DMS53 treated with DMSO at 0.1 percent for 48 hours (cell line): ENCODE results near the gene PTPRM.

Experiments used
- DNase-seq: peaks from one replicate; lab custom pipeline; 2025; ENCODE audit not compliant: unreplicated experiment; lab: John Stamatoyannopoulos, UW

Gene PTPRM

GRCh38 chr18:7598167-7599047, 31.3 kb downstream of the PTPRM start:
- DNase-seq, result no peak

GRCh38 chr18:7600036-7600435, 32.9 kb downstream of the PTPRM start:
- no peak for DNase-seq

GRCh38 chr18:7600528-7601245, 33.6 kb downstream of the PTPRM start:
- no peak for DNase-seq

GRCh38 chr18:7601246-7601615, 34.1 kb downstream of the PTPRM start:
- DNase-seq, result no peak

- DNase-seq, result no peak
Observed at GRCh38 chr18:7601936-7602335, 34.8 kb downstream of the PTPRM start.

- DNase-seq, result no peak
Observed at GRCh38 chr18:7603259-7604000, 36.3 kb downstream of the PTPRM start.

- DNase-seq, result no peak
Observed at GRCh38 chr18:7604361-7604760, 37.2 kb downstream of the PTPRM start.

GRCh38 chr18:7605705-7606104, 38.6 kb downstream of the PTPRM start:
- DNase-seq, result no peak

GRCh38 chr18:7607540-7608173, 40.5 kb downstream of the PTPRM start:
- DNase-seq, result no peak

- DNase-seq, result no peak
Observed at GRCh38 chr18:7608174-7608550, 41.0 kb downstream of the PTPRM start.

- no peak for DNase-seq
Observed at GRCh38 chr18:7608781-7609201, 41.7 kb downstream of the PTPRM start.

GRCh38 chr18:7609617-7610016, 42.5 kb downstream of the PTPRM start:
- no peak for DNase-seq

- DNase-seq, result no peak
Observed at GRCh38 chr18:7614042-7614441, 46.9 kb downstream of the PTPRM start.

- DNase-seq, result no peak
Observed at GRCh38 chr18:7615840-7616239, 48.7 kb downstream of the PTPRM start.

- no peak for DNase-seq
Observed at GRCh38 chr18:7616661-7617060, 49.5 kb downstream of the PTPRM start.

- no peak for DNase-seq
Observed at GRCh38 chr18:7617738-7618422, 50.8 kb downstream of the PTPRM start.

- DNase-seq, result no peak
Observed at GRCh38 chr18:7618891-7619442, 51.9 kb downstream of the PTPRM start.

- DNase-seq, result no peak
Observed at GRCh38 chr18:7619676-7620075, 52.6 kb downstream of the PTPRM start.

- no peak for DNase-seq
Observed at GRCh38 chr18:7622721-7623120, 55.6 kb downstream of the PTPRM start.

- no peak for DNase-seq
Observed at GRCh38 chr18:7623681-7624080, 56.6 kb downstream of the PTPRM start.
